ENCODE results near the gene AP1S3.
"Not testable (repeated sequence)": the region's sequence is repeated elsewhere in the genome, so short reads cannot be mapped to it uniquely, and the experiment has no call there.

The AP1S3 gene

GRCh38 chr2:223800908-223801307 is 36.5 kb downstream of the AP1S3 start:
- no peak for DNase-seq (ENCODE audit: low read depth)

- DNase-seq (ENCODE audit: low read depth), result no peak
Measured at GRCh38 chr2:223797811-223798721, 39.3 kb downstream of the AP1S3 start.

- DNase-seq (ENCODE audit: low read depth), result no peak
Measured at GRCh38 chr2:223797037-223797436, 40.3 kb downstream of the AP1S3 start.

- DNase-seq (ENCODE audit: low read depth), result no peak
Measured at GRCh38 chr2:223789423-223789822, 48.0 kb downstream of the AP1S3 start.

GRCh38 chr2:223788826-223789225 is 48.6 kb downstream of the AP1S3 start:
- no peak for DNase-seq (ENCODE audit: low read depth)

GRCh38 chr2:223788106-223788505 is 49.3 kb downstream of the AP1S3 start:
- DNase-seq (ENCODE audit: low read depth), result not testable (repeated sequence)

- DNase-seq (ENCODE audit: low read depth), result no peak
Measured at GRCh38 chr2:223787358-223787757, 50.0 kb downstream of the AP1S3 start.

GRCh38 chr2:223786943-223787342 is 50.4 kb downstream of the AP1S3 start:
- no peak for DNase-seq (ENCODE audit: low read depth)

GRCh38 chr2:223786236-223786635 is 51.1 kb downstream of the AP1S3 start:
- DNase-seq (ENCODE audit: low read depth), result no peak

GRCh38 chr2:223784221-223784772 is 53.1 kb downstream of the AP1S3 start:
- DNase-seq (ENCODE audit: low read depth), result no peak

GRCh38 chr2:223782629-223783028 is 54.8 kb downstream of the AP1S3 start:
- no peak for DNase-seq (ENCODE audit: low read depth)

- no peak for DNase-seq (ENCODE audit: low read depth)
Measured at GRCh38 chr2:223781560-223781959, 55.8 kb downstream of the AP1S3 start.

GRCh38 chr2:223779877-223780276 is 57.5 kb downstream of the AP1S3 start:
- DNase-seq (ENCODE audit: low read depth), result no peak

GRCh38 chr2:223774193-223774592 is 63.2 kb downstream of the AP1S3 start:
- no peak for DNase-seq (ENCODE audit: low read depth)

GRCh38 chr2:223772363-223772762 is 65.0 kb downstream of the AP1S3 start:
- no peak for DNase-seq (ENCODE audit: low read depth)

- DNase-seq (ENCODE audit: low read depth), result no peak
Measured at GRCh38 chr2:223771475-223771874, 65.9 kb downstream of the AP1S3 start.

GRCh38 chr2:223768179-223768578 is 69.2 kb downstream of the AP1S3 start:
- no peak for DNase-seq (ENCODE audit: low read depth)

GRCh38 chr2:223767341-223767740 is 70.0 kb downstream of the AP1S3 start:
- DNase-seq (ENCODE audit: low read depth), result no peak

- DNase-seq (ENCODE audit: low read depth), result no peak
Measured at GRCh38 chr2:223765221-223765785, 72.1 kb downstream of the AP1S3 start.

GRCh38 chr2:223764796-223765195 is 72.6 kb downstream of the AP1S3 start:
- DNase-seq (ENCODE audit: low read depth), result no peak

GRCh38 chr2:223762853-223763252 is 74.5 kb downstream of the AP1S3 start:
- no peak for DNase-seq (ENCODE audit: low read depth)

GRCh38 chr2:223761746-223762145 is 75.6 kb downstream of the AP1S3 start:
- not testable (repeated sequence) for DNase-seq (ENCODE audit: low read depth)

GRCh38 chr2:223760838-223761502 is 76.4 kb downstream of the AP1S3 start:
- peak; percentile 39 for DNase-seq (ENCODE audit: low read depth)
